GM12878 (cell line): ENCODE results near the gene SPTAN1. TPM values are rescaled to one million over a fixed set of nuclear protein-coding genes. Genes with fewer than 3 reads are reported as not detected.

ENCODE experiments used
- ATAC-seq: fragments of 200-7000 bp; cut with Tn5 transposase; 3 replicates; pipeline ENCODE4 v1.9.1; 2020; ENCODE audit warnings: mild to moderate bottlenecking, moderate library complexity
- BruUV-seq: library from RNA; stranded (reverse); fragments of 400-500 nt; replicated peaks from 2 replicates; lab custom pipeline; 2021; lab: Mats Ljungman, UMichigan
- CTCF ChIA-PET: fragments of 300-600 bp; sonication (Branson Sonifier 250); formaldehyde crosslinking; extraction: SDS; loops from one replicate; lab custom pipeline; 2021; ENCODE audit warnings: inconsistent platforms; lab: Yijun Ruan, JAX
- POLR2A ChIA-PET: fragments of 350-600 bp; formaldehyde crosslinking; extraction: SDS; loops from one replicate; lab custom pipeline; 2021; ENCODE audit warnings: inconsistent platforms; lab: Charles Lee
- RAD21 ChIA-PET: fragments of 300-600 bp; sonication (Branson Sonifier 250); formaldehyde crosslinking; loops from one replicate; lab custom pipeline; 2023; ENCODE audit warnings: antibody characterized with exemption; ENCODE audit not compliant: unreplicated experiment; lab: Charles Lee
- SMC1A ChIA-PET: fragments of 300-600 bp; sonication (Branson Sonifier 250); formaldehyde crosslinking; loops from one replicate; lab custom pipeline; 2023; ENCODE audit not compliant: unreplicated experiment, uncharacterized antibody; lab: Charles Lee
- DNase-seq: peaks from one replicate; pipeline ENCODE4 v3.0.0-alpha.2; 2011; ENCODE audit warnings: low read depth, low spot score
- FAIRE-seq: peaks from 3 replicates; lab custom pipeline; 2011; peaks lifted over from hg19 to GRCh38; lab: Jason Lieb, UNC
- H2AFZ ChIP-seq: 2 replicates; pipeline ENCODE4 v1.6.0; 2011; ENCODE audit warnings: low read depth, low read length, control low read depth; ENCODE audit not compliant: control insufficient read depth
- H3K27ac ChIP-seq: 2 replicates; pipeline ENCODE4 v1.5.1; 2011; ENCODE audit warnings: control low read depth; ENCODE audit not compliant: control insufficient read depth, insufficient read depth
- H3K27me3 ChIP-seq, 2 experiments: replicated peaks in 1 of 2; 2 replicates each; pipeline versions ENCODE4 v1.6.0 to v1.6.1; 2011; ENCODE audit warnings: low read length in 1 of 2; ENCODE audit not compliant: control insufficient read depth in 2 of 2, insufficient read depth in 2 of 2
- H3K36me3 ChIP-seq, 2 experiments: 2 replicates each; pipeline ENCODE4 v1.5.1; 2011; ENCODE audit warnings: low read length in 1 of 2; ENCODE audit not compliant: control insufficient read depth in 2 of 2, insufficient read depth in 2 of 2
- H3K4me1 ChIP-seq: 2 replicates; pipeline ENCODE4 v1.6.1; 2011; ENCODE audit warnings: mild to moderate bottlenecking, low read length, moderate library complexity, mixed read lengths; ENCODE audit not compliant: control insufficient read depth, insufficient read depth
- H3K4me2 ChIP-seq: 2 replicates; pipeline ENCODE4 v1.6.0; 2011; ENCODE audit warnings: control low read depth; ENCODE audit not compliant: control insufficient read depth, insufficient read depth
- H3K4me3 ChIP-seq: fragments of 200-600 bp; sonication (generic); 2 replicates; pipeline ENCODE4 v1.5.1; 2016
- H3K79me2 ChIP-seq: 2 replicates; pipeline ENCODE4 v1.6.0; 2011; ENCODE audit warnings: low read length; ENCODE audit not compliant: control insufficient read depth, insufficient read depth
- H3K9ac ChIP-seq: 2 replicates; pipeline ENCODE4 v1.8.0; 2011; ENCODE audit warnings: low read length, control low read depth, mixed read lengths; ENCODE audit not compliant: control insufficient read depth, insufficient read depth
- H3K9me3 ChIP-seq: replicated peaks from 3 replicates; pipeline ENCODE4 v1.5.1; 2011; ENCODE audit warnings: mild to moderate bottlenecking, low read length; ENCODE audit not compliant: control insufficient read depth, insufficient read depth
- H4K20me1 ChIP-seq: 2 replicates; pipeline ENCODE4 v1.6.0; 2011; ENCODE audit not compliant: control insufficient read depth, insufficient read depth
- KDM1A ChIP-seq: fragments of 200-600 bp; sonication (generic); IDR thresholded peaks from 2 replicates; pipeline ENCODE4 v1.6.1; 2016; ENCODE audit warnings: borderline replicate concordance
- WRNIP1 ChIP-seq: IDR thresholded peaks from 2 replicates; pipeline ENCODE4 v1.6.1; 2011; ENCODE audit warnings: low read depth, low read length, improper control_type of control experiment, borderline replicate concordance
- WGBS: methylation state at CpG from one replicate; pipeline ENCODE4 v1.1.6; 2016; ENCODE audit warnings: low lambda C conversion rate; ENCODE audit not compliant: insufficient replicate concordance, insufficient coverage; ENCODE audit errors: missing lambda C conversion rate; 5-methylcytosine and 5-hydroxymethylcytosine counted together
- in situ Hi-C: fragments of 300-500 bp; cut with MboI; formaldehyde crosslinking; loops from 9 replicates; pipeline ENCODE4 v1.14.3; 2018; ENCODE audit warnings: mixed read lengths
- intact Hi-C: fragments of 100-400 bp; cut with micrococcal nuclease; formaldehyde crosslinking; loops from one replicate; pipeline ENCODE4 v1.14.2; 2022; ENCODE audit not compliant: unreplicated experiment
- polyA plus RNA-seq, 11 experiments: library from polyadenylated mRNA; depleted of rRNA in 4 of 11; unstranded in 6 of 11; stranded (reverse) in 5 of 11; fragments of >200 nt; fragmentation: Nextera tagmentation in 4 of 11; fragmentation: Illumina TruSeq in 1 of 11; extraction: Ambion mirVana in 4 of 11; extraction: Trizol in 1 of 11; gene quantifications; 1 replicate in 1 of 11; 2 replicates in 10 of 11; pipeline versions ENCODE4 v1.2.1 to v1.2.3, GENCODE V29; 2011 to 2016; ENCODE audit warnings: inconsistent platforms in 2 of 11, missing spikeins in 2 of 11, low read depth in 1 of 11
- total RNA-seq, 4 experiments: library from RNA; depleted of rRNA in 3 of 4; stranded (reverse); fragments of >200 nt in 3 of 4; fragmentation: Illumina TruSeq in 1 of 4; extraction: Trizol in 1 of 4; gene quantifications; 2 replicates each; pipeline versions ENCODE4 v1.2.1 to v1.2.3, GENCODE V29; 2013 to 2021
- TF ChIP-seq, protein P1 (sequence below): fragments of 450-650 bp; formaldehyde crosslinking; IDR thresholded peaks from 2 replicates; pipeline ENCODE4 v1.4.0; 2022; ENCODE audit warnings: mild to moderate bottlenecking, moderate library complexity
- TF ChIP-seq, protein P2 (sequence below): fragments of 450-650 bp; formaldehyde crosslinking; IDR thresholded peaks from 2 replicates; pipeline ENCODE4 v1.4.0; 2020; ENCODE audit warnings: mild to moderate bottlenecking, moderate library complexity

The SPTAN1 gene
- total and polyA plus RNA-seq, 10 of the 15 experiments (the other 5 are each of a cell fraction or from before 2014, with no cell fraction given): 18.7 to 156 (median 73.6) TPM

DNA sequence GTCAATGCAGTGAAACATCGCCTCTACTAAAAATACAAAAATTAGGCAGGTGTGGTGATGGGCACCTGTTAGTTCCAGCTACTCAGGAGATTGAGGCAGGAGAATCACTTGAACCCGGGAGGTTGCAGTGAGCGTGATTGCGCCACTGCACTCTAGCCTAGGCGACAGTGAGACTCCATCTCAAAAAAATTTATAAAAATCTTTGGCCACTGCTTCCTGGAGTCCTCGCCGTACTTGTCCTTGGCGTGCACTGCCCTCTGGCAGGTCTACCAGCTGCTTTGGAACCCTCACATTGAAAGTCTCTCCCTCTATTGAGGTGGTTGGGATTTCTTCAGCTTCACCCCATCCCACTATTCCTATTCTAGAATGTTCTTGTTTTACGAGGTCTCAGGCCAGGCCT lies 79.2 kb downstream of the SPTAN1 start:
- H3K36me3 ChIP-seq: peaks cover 0 to 30% of the 10 kb centered on the region in 2 experiments; a peak in 3 of 4 replicates
- H3K4me3 ChIP-seq: no peak overlapping the region
- no peaks in the 10 kb centered on the region for H3K27me3 ChIP-seq
- ChIA-PET CTCF (no interaction called here), SMC1A (interaction anchor here (0.5 kb wide), 1 partner anchor 47 kb away, joined by 4 read pairs; no protein-coding TSS in a partner anchor)
- no peaks in the 10 kb centered on the region for H3K79me2 ChIP-seq
- DNase-seq: no peak
- no peak for TF ChIP-seq KDM1A
- TF ChIP-seq WRNIP1: no peak
- TF ChIP-seq, protein P1, sequence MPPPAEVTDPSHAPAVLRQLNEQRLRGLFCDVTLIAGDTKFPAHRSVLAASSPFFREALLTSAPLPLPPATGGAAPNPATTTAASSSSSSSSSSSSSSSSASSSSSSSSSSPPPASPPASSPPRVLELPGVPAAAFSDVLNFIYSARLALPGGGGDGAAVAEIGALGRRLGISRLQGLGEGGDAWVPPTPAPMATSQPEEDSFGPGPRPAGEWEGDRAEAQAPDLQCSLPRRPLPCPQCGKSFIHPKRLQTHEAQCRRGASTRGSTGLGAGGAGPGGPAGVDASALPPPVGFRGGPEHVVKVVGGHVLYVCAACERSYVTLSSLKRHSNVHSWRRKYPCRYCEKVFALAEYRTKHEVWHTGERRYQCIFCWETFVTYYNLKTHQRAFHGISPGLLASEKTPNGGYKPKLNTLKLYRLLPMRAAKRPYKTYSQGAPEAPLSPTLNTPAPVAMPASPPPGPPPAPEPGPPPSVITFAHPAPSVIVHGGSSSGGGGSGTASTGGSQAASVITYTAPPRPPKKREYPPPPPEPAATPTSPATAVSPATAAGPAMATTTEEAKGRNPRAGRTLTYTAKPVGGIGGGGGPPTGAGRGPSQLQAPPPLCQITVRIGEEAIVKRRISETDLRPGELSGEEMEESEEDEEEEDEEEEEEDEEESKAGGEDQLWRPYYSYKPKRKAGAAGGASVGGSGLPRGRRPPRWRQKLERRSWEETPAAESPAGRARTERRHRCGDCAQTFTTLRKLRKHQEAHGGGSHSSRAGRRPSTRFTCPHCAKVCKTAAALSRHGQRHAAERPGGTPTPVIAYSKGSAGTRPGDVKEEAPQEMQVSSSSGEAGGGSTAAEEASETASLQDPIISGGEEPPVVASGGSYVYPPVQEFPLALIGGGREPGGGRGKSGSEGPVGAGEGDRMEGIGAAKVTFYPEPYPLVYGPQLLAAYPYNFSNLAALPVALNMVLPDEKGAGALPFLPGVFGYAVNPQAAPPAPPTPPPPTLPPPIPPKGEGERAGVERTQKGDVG: no peak
- TF ChIP-seq, protein P2, sequence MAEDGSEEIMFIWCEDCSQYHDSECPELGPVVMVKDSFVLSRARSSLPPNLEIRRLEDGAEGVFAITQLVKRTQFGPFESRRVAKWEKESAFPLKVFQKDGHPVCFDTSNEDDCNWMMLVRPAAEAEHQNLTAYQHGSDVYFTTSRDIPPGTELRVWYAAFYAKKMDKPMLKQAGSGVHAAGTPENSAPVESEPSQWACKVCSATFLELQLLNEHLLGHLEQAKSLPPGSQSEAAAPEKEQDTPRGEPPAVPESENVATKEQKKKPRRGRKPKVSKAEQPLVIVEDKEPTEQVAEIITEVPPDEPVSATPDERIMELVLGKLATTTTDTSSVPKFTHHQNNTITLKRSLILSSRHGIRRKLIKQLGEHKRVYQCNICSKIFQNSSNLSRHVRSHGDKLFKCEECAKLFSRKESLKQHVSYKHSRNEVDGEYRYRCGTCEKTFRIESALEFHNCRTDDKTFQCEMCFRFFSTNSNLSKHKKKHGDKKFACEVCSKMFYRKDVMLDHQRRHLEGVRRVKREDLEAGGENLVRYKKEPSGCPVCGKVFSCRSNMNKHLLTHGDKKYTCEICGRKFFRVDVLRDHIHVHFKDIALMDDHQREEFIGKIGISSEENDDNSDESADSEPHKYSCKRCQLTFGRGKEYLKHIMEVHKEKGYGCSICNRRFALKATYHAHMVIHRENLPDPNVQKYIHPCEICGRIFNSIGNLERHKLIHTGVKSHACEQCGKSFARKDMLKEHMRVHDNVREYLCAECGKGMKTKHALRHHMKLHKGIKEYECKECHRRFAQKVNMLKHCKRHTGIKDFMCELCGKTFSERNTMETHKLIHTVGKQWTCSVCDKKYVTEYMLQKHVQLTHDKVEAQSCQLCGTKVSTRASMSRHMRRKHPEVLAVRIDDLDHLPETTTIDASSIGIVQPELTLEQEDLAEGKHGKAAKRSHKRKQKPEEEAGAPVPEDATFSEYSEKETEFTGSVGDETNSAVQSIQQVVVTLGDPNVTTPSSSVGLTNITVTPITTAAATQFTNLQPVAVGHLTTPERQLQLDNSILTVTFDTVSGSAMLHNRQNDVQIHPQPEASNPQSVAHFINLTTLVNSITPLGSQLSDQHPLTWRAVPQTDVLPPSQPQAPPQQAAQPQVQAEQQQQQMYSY: no peak
- TF ChIP-seq, all 136 proteins: peak for 0
- no peak overlapping the region for H3K27ac ChIP-seq
- in situ Hi-C loops: no loop called here
- H3K9me3 ChIP-seq: no peaks in the 10 kb centered on the region
- WGBS: 94% methylated on average over 9 of the region's 9 CpGs
- RAD21 ChIA-PET: no interaction called here
- BruUV-seq: no TSS peak
- FAIRE-seq (no peak), ATAC-seq (no peak)
- no peak overlapping the region for H3K4me2 ChIP-seq
- H3K4me1 ChIP-seq: no peaks in the 10 kb centered on the region
- H2AFZ ChIP-seq: no peak overlapping the region
- H3K9ac ChIP-seq: no peak overlapping the region
- POLR2A ChIA-PET: no interaction called here
- no peaks in the 10 kb centered on the region; the same call in 1 of the 2 replicates for H4K20me1 ChIP-seq
- intact Hi-C loops: no loop called here
